ENCODE data around the gene FOCAD. TPM values are rescaled to one million over a fixed set of nuclear protein-coding genes. Genes with fewer than 3 reads are reported as not detected.
A peak's percentile ranks its signal among the peaks of the same experiment; 100 is the strongest.

Gene FOCAD
- total and polyA plus RNA-seq, 10 of the 15 experiments (the other 5 are each of a cell fraction or from before 2014, with no cell fraction given) = 13.7 to 93.0 (median 41.8) TPM

DNA sequence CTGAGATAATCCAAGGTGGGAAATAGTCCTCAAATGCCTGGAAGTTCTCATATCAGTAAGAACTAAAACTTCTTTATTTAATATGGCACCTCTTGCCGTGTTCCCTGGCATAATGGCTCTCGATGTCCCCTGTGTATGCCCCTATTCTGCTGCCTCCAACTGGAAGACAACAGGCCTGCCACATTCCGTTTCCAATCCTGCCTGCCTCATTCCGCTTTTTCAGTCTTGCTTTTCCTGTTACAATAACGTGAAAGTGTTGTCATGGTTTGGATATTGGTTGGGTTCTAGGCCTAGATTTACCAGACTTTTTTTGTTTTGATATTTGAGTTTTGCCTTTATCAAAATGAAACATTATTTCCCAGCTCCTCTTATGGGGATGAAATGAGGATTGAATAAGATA, 98.2 kb downstream of the FOCAD start (continued):
- TF ChIP-seq, protein P1, sequence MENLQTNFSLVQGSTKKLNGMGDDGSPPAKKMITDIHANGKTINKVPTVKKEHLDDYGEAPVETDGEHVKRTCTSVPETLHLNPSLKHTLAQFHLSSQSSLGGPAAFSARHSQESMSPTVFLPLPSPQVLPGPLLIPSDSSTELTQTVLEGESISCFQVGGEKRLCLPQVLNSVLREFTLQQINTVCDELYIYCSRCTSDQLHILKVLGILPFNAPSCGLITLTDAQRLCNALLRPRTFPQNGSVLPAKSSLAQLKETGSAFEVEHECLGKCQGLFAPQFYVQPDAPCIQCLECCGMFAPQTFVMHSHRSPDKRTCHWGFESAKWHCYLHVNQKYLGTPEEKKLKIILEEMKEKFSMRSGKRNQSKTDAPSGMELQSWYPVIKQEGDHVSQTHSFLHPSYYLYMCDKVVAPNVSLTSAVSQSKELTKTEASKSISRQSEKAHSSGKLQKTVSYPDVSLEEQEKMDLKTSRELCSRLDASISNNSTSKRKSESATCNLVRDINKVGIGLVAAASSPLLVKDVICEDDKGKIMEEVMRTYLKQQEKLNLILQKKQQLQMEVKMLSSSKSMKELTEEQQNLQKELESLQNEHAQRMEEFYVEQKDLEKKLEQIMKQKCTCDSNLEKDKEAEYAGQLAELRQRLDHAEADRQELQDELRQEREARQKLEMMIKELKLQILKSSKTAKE (IDR thresholded peaks at IDR 0.05; ENCODE audit: low read depth, poor library complexity, severe bottlenecking) = no peak
- no peak for TF ChIP-seq GATAD2B (conservative IDR thresholded peaks at IDR 0.05; ENCODE audit: low read depth)
- TF ChIP-seq WRNIP1 (IDR thresholded peaks at IDR 0.05; ENCODE audit: borderline replicate concordance, low read depth, low read length) = no peak
- TF ChIP-seq EZH2 (IDR thresholded peaks at IDR 0.05; ENCODE audit: borderline replicate concordance, control insufficient read depth, low read depth, low read length) = no peak

DNA sequence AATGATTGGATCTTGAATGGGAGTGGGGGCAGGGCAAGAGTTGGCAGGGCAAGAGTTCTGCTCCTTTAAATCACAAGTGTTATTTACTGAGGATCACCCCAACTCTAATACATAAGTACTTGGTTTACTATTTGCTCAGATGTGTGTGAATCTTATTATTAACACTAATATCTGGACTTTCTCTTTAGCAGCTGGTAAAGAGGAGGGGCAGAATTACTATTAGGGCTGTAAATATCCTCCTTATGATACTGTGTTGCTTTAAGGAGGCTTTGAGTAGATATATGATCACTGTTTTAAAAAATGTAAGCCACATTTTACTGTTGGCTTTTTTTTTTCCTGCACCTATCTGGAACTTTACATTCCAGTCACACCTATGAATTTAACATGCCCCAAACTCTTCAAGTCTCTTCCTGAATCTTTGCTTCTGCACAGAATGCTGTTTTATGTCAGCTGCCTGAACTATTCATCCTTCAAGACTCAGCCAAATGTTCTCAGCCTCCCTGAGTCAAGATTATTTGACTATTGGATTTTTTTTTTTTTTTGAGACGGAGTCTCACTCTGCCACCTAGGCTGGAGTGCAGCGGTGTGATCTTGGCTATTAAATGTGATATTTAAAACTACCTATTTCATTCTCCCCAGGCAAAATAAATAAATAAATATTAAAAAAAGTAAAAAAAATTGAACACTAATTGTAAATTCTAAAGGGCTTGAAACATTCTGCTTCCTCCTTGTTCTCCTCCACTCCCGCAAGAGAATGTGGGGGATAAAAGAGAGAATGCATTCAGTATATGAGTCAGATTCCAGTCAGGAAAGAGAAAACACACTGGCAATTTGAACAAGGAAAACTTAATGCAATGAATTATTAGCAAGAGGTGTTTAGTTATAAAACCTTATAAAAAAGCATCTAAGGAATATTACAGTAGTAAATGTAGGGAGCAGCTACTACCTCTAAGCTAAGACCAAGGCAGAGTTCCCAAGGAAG, 99.3 kb downstream of the FOCAD start:
- H4K20me1 ChIP-seq (ENCODE audit: control insufficient read depth, insufficient read depth) = no peaks in the 10 kb centered on the region
- ChIA-PET CTCF (interaction anchor here (0.9 to 2.0 kb wide), 2 partner anchors 101 to 158 kb away, joined by 3 to 5 read pairs; no protein-coding TSS in a partner anchor), RAD21 (ENCODE audit: unreplicated experiment) (no interaction called here), SMC1A (ENCODE audit: uncharacterized antibody, unreplicated experiment) (interaction anchor here (0.6 to 2.6 kb wide), 3 partner anchors 11 to 159 kb away, joined by 3 to 9 read pairs (median 4); no protein-coding TSS in a partner anchor), POLR2A (no interaction called here)
- H3K4me1 ChIP-seq (ENCODE audit: control insufficient read depth, insufficient read depth, low read length) = no peaks in the 10 kb centered on the region
- no peak for ATAC-seq
- DNase-seq (ENCODE audit: low read depth, low spot score) = no peak
- no peaks in the 10 kb centered on the region for H3K9me3 ChIP-seq (replicated peaks; ENCODE audit: control insufficient read depth, insufficient read depth, low read length)
- no peaks in the 10 kb centered on the region for H3K27me3 ChIP-seq (replicated peaks in 1 of 2; ENCODE audit: control insufficient read depth in 2 of 2, insufficient read depth in 2 of 2, low read length in 1 of 2)
- intact Hi-C loops (cut with micrococcal nuclease; ENCODE audit: unreplicated experiment) (loop anchor here (5.0 kb wide), 1 partner anchor 161 kb away; the partner anchor contains the start of gene MLLT3), in situ Hi-C loops (cut with MboI) (no loop called here)
- H3K36me3 ChIP-seq (ENCODE audit: control insufficient read depth in 2 of 2, insufficient read depth in 2 of 2, low read length in 1 of 2) = peaks cover 4 to 9% of the 10 kb centered on the region in 2 experiments; a peak in 3 of 4 replicates
- peak; percentile 57 for FAIRE-seq
- no peak overlapping the region for H3K9ac ChIP-seq (ENCODE audit: control insufficient read depth, insufficient read depth, low read length)
- 97% methylated on average over 3 of the region's 3 CpGs for WGBS (ENCODE audit: insufficient coverage, insufficient replicate concordance, low lambda C conversion rate, missing lambda C conversion rate)
- TF ChIP-seq MEF2A (IDR thresholded peaks at IDR 0.05; ENCODE audit: insufficient read depth, low read depth, low read length) = 0 out of 2 replicates have a peak, but pooled peaks have one; percentile 20
- 0 out of 2 replicates have a peak, but pooled peaks have one; percentile 16 for TF ChIP-seq JUNB (IDR thresholded peaks at IDR 0.05)
- no peak for TF ChIP-seq RB1 (IDR thresholded peaks at IDR 0.05; ENCODE audit: borderline replicate concordance)
- no peak overlapping the region for H2AFZ ChIP-seq (ENCODE audit: control insufficient read depth, low read depth, low read length)
- no peaks in the 10 kb centered on the region for H3K79me2 ChIP-seq (ENCODE audit: control insufficient read depth, insufficient read depth, low read length)
- H3K27ac ChIP-seq (ENCODE audit: control insufficient read depth, insufficient read depth) = no peak overlapping the region
- H3K4me3 ChIP-seq = no peak overlapping the region
- H3K4me2 ChIP-seq (ENCODE audit: control insufficient read depth, insufficient read depth) = no peak overlapping the region
- no TSS peak for BruUV-seq (replicated peaks)
